Measurements from ENCODE around the gene PHACTR1.

Gene PHACTR1

DNA sequence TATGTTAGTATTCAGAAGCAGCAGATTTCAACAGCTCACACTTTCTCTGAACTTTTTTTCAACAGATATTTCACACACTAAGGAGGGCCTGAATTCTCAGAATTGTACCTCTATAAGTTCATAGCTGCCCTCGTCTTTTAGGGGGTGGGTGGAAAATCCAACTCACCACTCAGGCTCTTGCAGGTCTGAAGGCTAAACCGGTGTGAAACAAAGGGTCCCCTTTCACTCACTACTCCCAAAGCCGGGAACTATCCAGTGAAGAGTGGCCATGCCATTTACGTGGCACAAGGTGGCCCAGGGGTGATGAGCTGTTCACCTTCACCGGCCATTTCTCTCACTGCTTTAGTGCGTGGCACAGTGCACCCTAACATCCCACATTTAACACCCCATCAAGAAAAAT, 587.5 kb downstream of the PHACTR1 start:
- no peak overlapping the region for H3K4me2 ChIP-seq (ENCODE audit: low read length)
- H3K27ac ChIP-seq (ENCODE audit: low read depth, low read length, poor library complexity, severe bottlenecking): no peak overlapping the region
- H3K9me2 ChIP-seq (ENCODE audit: low read depth, low read length): no peaks in the 10 kb centered on the region
- no peak overlapping the region for H3K9ac ChIP-seq (ENCODE audit: low read length)
- no peaks in the 10 kb centered on the region for H3K27me3 ChIP-seq (ENCODE audit: insufficient read depth, low read length)
- no peaks in the 10 kb centered on the region for H3K79me2 ChIP-seq (ENCODE audit: insufficient read depth, low read length)
- H3K36me3 ChIP-seq (ENCODE audit: insufficient read depth, low read length): peaks cover 33% of the 10 kb centered on the region
- TF ChIP-seq, protein P1, sequence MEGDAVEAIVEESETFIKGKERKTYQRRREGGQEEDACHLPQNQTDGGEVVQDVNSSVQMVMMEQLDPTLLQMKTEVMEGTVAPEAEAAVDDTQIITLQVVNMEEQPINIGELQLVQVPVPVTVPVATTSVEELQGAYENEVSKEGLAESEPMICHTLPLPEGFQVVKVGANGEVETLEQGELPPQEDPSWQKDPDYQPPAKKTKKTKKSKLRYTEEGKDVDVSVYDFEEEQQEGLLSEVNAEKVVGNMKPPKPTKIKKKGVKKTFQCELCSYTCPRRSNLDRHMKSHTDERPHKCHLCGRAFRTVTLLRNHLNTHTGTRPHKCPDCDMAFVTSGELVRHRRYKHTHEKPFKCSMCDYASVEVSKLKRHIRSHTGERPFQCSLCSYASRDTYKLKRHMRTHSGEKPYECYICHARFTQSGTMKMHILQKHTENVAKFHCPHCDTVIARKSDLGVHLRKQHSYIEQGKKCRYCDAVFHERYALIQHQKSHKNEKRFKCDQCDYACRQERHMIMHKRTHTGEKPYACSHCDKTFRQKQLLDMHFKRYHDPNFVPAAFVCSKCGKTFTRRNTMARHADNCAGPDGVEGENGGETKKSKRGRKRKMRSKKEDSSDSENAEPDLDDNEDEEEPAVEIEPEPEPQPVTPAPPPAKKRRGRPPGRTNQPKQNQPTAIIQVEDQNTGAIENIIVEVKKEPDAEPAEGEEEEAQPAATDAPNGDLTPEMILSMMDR (IDR thresholded peaks at IDR 0.05; ENCODE audit: low read length): no peak
- TF ChIP-seq EZH2 (IDR thresholded peaks at IDR 0.05; ENCODE audit: borderline replicate concordance, low read length): no peak
- H3F3A ChIP-seq (ENCODE audit: insufficient read depth, low read length): no peaks in the 10 kb centered on the region
- no peak overlapping the region for H3K4me3 ChIP-seq (ENCODE audit: low read depth, low read length, poor library complexity, severe bottlenecking)
- H3K9me3 ChIP-seq (ENCODE audit: low read length): no peaks in the 10 kb centered on the region
- no peaks in the 10 kb centered on the region for H4K20me1 ChIP-seq (ENCODE audit: insufficient read depth, low read length)
- no peak overlapping the region for H2AFZ ChIP-seq (ENCODE audit: low read length)
- peaks cover 23% of the 10 kb centered on the region for H3K4me1 ChIP-seq (ENCODE audit: insufficient read depth, low read length, severe bottlenecking)

DNA sequence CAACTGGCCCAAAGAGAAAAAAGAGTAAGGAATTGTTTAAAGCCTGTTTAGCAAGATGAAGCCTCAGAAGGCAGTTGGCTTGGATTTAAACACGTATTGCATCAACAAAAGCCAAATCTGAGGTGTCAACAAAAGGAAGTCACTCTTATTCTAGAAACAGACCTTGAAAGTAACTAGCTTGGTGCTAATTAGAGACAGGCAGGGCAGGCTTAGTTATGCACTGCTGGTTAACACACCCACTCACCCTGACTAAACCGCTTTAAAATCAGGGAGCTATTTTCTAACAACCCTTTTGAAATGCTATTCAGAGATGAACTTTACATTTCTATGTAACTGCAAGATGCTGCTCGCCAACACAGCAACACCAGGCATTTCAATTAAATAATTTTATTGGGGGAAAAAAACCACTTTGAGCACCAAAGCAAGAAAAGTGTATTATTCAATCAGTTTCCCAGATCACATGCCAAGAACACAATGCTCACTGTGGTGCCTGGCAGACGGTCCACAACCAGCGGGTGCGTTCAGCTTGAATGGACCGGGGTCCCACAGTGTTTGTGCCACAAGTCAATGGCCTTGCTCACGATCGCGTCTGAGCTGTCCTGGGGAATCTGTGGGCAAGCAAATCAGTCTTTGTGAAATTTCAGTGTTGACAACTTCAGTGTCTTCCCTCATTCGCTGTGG, 588.2 kb downstream of the PHACTR1 start:
- Histone ChIP-seq H3K9me3 (ENCODE audit: low read length) (no peaks in the 10 kb centered on the region), H3K79me2 (ENCODE audit: insufficient read depth, low read length) (no peaks in the 10 kb centered on the region), H3K27me3 (ENCODE audit: insufficient read depth, low read length) (no peaks in the 10 kb centered on the region), H4K20me1 (ENCODE audit: insufficient read depth, low read length) (no peaks in the 10 kb centered on the region), H3K9me2 (ENCODE audit: low read depth, low read length) (no peaks in the 10 kb centered on the region), H3K27ac (ENCODE audit: low read depth, low read length, poor library complexity, severe bottlenecking) (no peak overlapping the region), H3K4me3 (ENCODE audit: low read depth, low read length, poor library complexity, severe bottlenecking) (no peak overlapping the region), H3K4me1 (ENCODE audit: insufficient read depth, low read length, severe bottlenecking) (peaks cover 23% of the 10 kb centered on the region), H3F3A (ENCODE audit: insufficient read depth, low read length) (no peaks in the 10 kb centered on the region), H3K4me2 (ENCODE audit: low read length) (no peak overlapping the region), H3K36me3 (ENCODE audit: insufficient read depth, low read length) (peaks cover 33% of the 10 kb centered on the region), H2AFZ (ENCODE audit: low read length) (no peak overlapping the region), H3K9ac (ENCODE audit: low read length) (no peak overlapping the region)
- no peak for TF ChIP-seq EZH2 (IDR thresholded peaks at IDR 0.05; ENCODE audit: borderline replicate concordance, low read length)
- TF ChIP-seq, protein P1 (IDR thresholded peaks at IDR 0.05; ENCODE audit: low read length): no peak

DNA sequence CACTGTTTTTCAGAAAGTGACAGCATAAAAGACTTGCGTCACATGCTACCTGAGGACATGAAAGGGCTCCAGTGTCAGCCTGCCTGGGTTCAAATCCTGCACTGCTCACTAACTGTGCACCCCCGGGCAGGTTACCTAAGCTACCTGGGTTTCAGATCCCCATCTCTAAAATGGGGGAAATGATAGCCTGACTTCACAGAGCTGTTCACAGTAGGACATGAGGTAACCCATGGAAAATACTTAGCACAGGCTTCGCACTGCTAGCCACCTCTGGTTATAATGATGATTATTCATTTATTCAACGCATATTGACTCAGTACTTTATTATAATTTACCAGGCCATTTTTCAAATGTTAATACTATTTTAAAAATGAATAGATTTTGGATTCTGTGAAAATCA, 588.7 kb downstream of the PHACTR1 start:
- Histone ChIP-seq H3F3A (ENCODE audit: insufficient read depth, low read length) (no peaks in the 10 kb centered on the region), H3K4me2 (ENCODE audit: low read length) (no peak overlapping the region), H2AFZ (ENCODE audit: low read length) (no peak overlapping the region), H3K9ac (ENCODE audit: low read length) (no peak overlapping the region), H3K4me1 (ENCODE audit: insufficient read depth, low read length, severe bottlenecking) (peaks cover 23% of the 10 kb centered on the region), H3K27ac (ENCODE audit: low read depth, low read length, poor library complexity, severe bottlenecking) (no peak overlapping the region), H3K4me3 (ENCODE audit: low read depth, low read length, poor library complexity, severe bottlenecking) (no peak overlapping the region), H3K9me2 (ENCODE audit: low read depth, low read length) (no peaks in the 10 kb centered on the region), H3K36me3 (ENCODE audit: insufficient read depth, low read length) (peaks cover 33% of the 10 kb centered on the region), H4K20me1 (ENCODE audit: insufficient read depth, low read length) (no peaks in the 10 kb centered on the region), H3K9me3 (ENCODE audit: low read length) (no peaks in the 10 kb centered on the region), H3K27me3 (ENCODE audit: insufficient read depth, low read length) (no peaks in the 10 kb centered on the region), H3K79me2 (ENCODE audit: insufficient read depth, low read length) (no peaks in the 10 kb centered on the region)
- TF ChIP-seq EZH2 (IDR thresholded peaks at IDR 0.05; ENCODE audit: borderline replicate concordance, low read length): no peak
- TF ChIP-seq, protein P1 (IDR thresholded peaks at IDR 0.05; ENCODE audit: low read length): no peak

Data from OCI-LY1 (cell line).